GM19351 (cell line): ENCODE results near the gene FAM131A.

Experiments
- ATAC-seq: cut with Tn5 transposase; IDR thresholded peaks from one replicate; pipeline ENCODE4 v1.9.1; 2021; ENCODE audit warnings: mild to moderate bottlenecking, moderate library complexity; ENCODE audit not compliant: unreplicated experiment

The FAM131A gene

DNA sequence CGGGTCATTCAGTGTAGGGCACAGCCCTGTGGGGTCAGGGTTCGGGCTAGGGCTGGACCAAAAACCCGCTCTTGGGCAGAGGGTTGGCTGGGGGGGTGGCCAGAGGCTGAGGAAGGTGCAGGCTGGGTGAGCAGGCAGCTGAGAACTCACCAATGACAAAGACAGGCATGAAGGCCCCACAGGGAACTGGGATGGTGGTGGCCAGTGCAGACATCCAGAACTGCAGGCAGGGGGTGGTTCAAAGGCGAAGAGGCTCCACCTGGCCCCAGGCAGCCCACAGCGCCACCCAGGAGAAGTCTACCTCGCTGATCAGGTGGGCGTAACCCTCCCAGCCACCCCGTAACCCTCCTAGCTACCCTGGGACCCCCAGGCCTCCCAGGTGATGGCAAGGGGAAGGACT, 17.4 kb downstream of the FAM131A start:
- no peak for ATAC-seq

DNA sequence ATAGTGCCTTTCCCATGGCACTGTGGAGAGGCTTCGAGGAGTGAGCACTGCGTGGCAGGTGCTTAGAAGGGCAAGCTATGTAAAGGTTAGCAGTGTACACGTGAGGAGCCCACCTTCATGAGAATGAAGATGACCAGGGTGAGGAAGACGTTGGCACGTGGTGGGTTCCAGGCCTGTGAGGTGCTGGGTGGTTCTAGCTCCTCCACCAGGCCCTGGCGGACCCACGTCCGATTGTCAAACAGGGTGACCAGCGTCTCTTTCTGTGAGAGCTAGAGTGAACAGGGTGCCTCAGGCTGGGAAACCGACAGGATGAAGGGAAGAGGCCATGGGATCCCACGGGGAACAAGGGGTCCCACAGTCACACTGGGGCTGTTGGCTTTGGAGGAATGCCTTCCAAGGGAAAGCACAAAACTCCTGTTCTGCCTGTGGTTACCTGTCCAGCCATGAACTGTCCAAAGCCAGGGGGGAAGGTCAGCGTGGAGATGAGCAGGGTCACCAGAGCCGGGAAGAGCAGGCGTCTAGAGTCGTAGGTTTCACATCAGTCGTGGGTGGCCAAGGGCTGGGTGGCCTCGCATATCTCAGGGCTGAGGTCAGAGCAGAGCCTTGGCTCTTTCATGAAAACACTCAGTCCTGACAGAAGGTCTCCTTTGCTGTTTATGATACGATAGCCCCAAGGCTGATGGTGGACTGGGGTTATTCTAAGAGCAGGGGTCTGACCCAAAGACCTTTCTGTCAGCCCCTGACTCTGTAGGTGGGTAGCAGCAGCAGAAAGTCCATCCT, 18.1 kb downstream of the FAM131A start:
- ATAC-seq, result no peak

DNA sequence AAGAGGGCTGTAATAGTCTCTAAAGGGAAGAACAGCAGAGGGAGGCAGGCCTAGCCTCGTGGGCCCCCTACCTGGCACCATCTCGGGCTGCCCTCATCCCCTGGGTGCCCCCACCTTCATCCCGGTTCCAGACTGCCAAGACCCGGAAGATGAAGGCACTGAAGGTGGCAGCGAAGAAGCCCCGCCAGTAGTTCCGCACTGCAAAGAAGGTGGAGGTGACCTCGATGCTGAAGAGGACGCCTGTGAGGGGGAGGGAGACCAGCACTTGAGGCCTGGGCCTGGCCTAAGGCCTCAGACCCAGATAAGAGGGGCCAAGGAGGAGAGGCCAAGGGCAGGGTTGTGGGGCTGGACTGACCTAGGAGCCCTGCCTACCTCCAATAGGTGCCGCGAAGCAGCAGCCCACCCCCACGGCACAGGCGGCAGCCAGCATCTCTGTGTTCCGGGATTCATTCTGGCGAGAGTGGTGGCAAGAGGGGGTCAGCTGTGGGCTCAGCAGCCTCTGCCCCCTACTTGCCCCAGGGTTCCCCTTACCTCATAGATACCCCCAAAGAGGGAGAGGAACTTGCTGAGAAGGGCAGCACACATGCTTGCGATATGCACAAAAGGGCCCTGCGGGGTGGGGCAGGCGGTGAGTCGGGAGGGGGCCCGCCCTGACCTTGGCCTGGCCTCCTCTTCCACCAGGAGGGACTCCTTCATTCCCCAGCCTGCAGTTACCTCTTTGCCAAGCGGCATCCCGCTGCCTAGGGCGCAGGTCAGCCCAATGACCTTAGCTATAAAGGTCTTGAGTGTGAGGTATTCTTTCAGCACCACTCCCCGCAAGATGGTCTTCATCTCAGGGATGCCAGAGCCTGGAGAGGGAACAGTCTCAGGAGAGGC, 20.1 kb downstream of the FAM131A start:
- ATAC-seq, result no peak

DNA sequence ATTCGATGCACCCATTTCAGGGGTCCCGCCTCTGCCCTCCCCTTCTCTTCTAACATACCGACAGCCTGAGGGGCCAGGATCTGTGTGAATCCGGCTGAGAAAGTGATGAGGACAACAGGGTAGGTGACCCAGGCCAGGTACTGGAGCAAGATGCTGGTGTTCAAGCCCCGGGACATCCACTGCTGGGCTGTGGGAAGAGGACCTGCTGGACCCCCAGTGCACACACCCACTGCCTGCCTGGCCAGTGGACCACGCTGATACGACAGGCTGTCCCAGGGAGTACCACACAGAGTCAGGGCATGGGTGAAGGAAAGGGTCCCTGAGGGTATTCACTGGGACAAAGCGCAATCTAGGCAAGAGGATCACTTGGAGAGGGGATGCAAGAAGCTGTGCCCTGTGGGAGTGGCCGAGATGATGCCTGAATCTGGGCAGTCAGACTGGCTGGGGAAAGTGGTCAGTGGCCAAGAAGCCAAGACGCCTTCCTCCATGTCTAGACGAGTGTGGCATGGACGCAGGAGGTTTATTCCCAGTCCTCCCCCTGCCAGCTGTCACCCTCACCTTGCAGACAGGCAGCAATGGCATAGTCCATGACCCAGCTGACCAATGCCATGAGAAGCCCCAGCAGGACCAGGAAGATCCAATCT, 20.8 kb downstream of the FAM131A start:
- ATAC-seq, result no peak

DNA sequence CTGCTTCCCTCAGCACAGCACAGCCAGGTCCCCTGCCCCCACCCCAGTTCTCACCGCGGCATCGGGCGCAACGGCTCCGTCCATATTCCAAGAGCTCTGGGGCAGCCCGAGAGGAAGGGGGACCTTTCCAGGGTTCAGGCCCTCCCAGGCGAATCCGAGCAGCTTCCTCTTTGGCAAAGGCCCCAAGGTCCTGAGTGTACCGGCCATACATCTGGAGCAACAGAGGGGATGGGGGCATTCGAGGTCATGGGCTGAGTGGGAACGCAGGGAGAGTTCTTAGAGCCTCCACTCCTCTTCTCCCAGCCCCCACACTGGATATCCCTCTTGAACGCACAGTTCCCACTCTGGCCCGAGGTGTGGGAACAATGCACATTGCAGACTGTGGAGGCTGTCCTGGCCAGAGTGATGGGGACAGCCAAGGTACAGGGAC, 21.5 kb downstream of the FAM131A start:
- no peak for ATAC-seq

DNA sequence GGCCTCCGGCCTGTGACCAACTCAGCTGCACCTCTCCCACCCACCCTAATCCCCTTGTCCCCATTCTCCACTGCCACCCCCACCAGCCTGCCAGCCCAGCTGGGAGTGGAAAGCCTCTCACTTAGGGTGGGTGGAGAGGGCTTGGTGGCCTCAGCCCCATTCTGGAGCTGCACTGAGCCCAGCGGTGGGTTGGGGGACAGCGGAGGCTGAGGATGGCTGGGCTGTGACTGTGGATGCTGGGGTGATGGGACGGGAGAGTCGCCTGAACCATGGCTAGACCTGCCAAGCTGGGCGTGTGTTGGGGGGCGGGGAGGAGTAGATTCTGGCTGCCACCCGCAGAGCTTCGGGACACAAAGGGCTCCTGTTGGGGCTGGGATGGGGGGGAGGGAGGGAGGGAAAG, 22.2 kb downstream of the FAM131A start:
- ATAC-seq, result no peak

DNA sequence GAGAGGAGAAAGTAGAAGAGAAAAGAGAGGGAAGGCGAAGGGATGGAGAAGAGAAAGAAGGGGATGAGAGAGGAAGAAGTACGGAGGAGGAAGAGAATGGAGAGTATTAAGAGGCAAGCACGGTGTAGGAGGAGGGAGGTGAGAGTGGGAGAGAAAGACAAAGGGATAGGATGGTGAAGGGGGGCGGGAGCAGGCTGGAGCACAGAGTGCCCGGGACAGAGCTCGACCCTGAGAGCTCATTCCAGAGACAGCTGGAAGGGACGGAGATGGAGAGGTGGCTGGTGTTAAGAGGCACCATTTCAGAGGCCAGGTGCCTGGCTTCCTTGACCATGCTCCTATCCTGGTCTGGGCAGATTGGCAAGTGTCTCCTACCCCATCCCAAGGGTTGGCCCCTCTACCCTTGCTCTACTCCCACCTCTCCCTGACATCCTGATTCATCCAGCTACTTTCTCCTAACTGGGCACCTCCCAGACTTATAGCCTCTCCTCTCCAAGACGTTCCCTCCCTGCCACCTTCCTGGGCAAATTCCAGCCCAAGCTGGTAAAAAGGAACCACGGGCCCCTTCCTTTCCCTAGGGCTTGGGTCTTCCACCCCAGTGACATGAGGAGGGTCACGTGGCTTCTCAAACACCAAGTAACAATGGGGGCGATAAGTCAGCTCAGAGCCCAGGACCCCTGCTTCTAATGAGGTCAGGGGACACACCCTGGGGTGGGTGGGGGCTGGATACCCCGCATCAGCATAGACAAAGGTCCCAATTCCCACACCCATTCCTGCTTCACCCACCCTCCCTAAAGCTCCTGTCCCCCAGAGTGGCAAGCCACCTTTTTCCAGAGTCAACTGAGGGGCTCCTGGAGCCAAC, 22.9 kb downstream of the FAM131A start:
- no peak for ATAC-seq

DNA sequence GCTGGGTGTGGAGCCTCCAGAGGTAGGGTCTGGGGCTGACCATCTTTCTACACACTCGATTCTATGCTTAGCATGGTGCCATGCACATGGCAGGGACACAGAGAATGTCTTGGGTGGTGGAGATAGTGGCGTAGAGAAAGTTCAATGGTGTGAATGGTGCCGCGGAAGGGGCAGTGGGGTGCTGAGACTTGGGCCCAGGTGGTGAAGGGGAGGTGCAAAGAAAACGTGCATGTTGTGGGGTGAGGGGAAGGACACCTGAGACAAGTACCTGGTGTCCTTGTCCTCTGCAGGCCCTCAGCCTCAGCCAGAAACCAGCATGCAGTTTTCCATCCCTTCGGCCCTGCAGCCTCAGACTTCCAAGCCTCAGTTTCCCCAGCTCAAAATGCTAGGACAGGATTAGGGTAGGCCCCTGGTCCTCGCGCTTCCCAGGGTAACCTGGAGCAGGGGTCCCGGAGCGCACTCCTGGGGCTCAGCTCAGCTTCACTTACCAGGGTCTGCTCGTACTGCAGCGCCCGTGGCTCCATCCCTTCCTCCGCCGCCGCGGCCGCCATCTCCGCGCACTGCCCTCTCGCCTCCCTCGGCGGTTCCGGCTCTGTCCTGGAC, 23.6 kb downstream of the FAM131A start:
- ATAC-seq, result no peak

DNA sequence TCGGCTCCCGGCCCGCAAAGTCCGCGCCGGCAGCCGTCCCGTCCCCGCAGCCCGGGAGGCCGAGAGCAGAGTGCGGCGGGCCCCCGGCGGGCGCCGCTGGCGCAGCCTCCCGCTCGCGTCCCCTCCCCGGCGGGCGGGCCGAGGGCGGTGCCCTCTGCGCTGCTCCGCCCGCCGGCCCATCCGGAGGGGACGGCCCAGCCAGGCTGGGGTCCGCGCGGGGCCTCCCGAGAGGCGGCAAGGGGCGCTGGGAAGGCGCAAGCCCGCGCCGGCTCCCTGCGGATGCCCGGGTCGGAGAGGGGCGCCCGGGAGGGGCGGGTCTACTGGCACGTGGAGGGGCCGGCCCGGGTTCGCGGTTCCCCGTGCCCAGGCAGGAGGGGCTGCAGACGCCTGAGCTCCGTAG, 24.1 kb downstream of the FAM131A start, which contains the start of the genes CLCN2 and POLR2H:
TSS of gene CLCN2 (minus strand) at position 74 of the 400 bp plus-strand sequence. CDS start 126 bp downstream, outside the sequence.
TSS of gene POLR2H (plus strand) at position 179 of the 400 bp plus-strand sequence. CDS start 1,783 bp downstream, outside the sequence.
- ATAC-seq, result peak; percentile 33

DNA sequence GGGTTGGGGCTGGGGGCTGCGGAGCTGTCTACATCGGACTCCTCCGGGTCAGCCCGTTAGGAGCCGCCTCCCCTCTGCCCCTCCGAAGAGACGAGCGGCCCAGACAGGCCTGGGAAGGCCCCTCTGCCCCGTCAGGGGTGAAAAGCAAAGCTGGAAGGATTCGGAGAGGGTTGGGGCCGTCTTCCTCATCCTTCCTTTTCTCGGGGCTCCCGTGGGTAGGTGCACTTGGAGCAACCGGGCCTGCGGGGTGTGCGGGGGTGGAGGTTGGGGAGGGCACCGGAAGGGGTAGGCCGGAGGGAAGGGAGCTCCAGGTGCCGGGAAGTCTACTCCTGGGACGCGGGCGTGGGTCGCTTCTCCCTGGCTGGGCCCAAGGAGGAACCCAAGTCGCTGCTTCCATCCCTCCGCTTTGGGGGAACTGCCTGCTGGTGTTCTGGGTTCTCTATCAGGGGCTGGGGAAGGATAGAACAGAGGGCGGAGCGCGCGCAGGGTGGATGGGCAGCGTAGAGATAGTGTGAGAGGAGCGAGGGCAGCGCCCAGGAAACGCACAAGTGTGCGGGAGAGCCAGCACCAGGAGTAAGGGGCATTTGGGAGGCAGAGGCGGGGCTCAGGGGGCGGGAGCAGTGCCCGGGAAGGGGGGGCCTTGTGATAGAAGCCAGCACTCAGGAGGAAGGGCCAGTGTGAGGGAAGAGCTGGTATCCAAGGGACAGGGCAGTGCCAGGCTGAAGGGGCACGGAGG, 24.7 kb downstream of the FAM131A start:
- peak; percentile 3 for ATAC-seq

DNA sequence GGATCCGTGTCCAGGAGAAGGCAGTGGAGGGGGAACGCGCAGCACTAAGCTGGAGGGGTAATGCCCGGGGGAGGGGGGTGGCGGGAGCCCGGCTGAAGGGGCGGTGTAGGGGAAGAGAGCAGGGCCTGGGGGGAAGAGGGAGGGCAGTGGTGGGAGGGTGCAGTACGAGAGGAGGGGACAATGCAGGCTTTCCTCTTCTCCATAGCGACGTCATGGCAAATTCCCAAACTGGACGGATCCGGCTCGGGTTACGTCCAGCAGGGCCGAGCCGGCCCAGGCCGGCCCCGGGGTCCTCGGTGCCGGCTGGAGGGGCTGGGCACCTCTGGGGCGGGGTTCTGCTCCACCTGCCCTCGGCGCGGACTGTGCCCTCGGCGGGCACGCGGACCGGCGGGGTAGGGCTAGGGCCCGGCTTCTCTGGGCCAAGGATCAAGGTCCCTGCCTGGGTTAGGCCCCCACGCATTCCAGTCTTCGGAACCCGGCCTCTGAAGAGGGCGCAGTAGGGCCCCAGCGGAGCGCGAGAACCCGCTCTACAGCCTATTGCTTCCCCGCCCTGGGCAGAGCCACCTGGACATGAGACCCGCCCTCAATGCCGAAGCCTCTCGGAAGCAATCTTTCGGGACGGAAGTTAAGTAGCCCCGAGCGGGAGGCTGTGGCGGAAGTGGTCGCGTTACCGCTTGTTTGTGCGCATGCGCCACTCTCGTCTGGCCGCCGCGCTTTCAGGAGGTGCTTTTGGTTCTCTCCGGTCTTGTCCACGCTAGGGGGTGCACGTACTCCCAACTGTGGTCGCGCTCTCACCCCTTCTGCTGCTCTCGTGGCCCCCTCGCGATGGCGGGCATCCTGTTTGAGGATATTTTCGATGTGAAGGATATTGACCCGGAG, 25.5 kb downstream of the FAM131A start:
- ATAC-seq, result peak; percentile 83

DNA sequence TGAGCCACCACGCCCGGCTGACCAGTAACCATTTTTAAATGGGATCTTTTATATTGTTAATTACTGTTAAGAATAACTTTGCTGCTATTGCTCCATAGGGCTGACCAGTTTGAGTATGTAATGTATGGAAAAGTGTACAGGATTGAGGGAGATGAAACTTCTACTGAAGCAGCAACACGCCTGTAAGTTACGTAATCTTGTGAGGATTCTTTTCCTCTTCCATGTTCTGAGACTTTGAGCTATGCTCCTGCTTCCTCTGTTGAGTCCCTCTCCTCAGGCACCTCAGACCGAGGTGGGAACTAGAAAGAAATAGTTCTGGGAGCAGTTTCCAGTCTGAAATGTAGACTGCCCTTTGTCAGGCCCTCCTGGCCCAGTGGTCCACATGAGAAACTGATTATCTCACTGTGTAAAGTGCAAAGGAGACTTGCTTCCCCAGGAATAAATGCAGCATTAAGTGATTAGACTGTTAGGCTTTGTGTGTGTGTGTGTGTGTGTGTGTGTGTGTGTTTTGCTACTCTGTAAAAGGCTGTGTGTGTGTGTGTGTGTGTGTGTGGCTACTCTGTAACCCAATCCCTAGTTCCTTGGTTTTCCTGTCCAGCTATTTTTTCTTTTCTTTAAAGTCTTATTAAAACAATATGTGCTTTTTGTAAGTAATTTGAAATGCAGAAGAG, 29.4 kb downstream of the FAM131A start:
- no peak for ATAC-seq

DNA sequence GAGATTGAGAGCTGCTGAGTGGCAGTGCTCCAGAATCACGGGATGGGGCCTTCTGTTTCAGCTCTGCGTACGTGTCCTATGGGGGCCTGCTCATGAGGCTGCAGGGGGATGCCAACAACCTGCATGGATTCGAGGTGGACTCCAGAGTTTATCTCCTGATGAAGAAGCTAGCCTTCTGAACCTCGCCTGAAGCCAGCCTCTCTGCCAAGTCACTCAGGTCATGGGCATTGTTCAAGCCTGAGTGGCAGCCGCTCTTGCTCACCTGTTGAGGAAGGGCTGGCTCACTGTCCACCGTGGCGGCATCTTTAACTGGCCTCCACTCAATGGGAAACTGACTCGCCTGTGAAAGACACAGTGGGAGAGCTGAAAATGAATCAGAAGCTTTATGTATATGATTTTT, 30.7 kb downstream of the FAM131A start:
- no peak for ATAC-seq

DNA sequence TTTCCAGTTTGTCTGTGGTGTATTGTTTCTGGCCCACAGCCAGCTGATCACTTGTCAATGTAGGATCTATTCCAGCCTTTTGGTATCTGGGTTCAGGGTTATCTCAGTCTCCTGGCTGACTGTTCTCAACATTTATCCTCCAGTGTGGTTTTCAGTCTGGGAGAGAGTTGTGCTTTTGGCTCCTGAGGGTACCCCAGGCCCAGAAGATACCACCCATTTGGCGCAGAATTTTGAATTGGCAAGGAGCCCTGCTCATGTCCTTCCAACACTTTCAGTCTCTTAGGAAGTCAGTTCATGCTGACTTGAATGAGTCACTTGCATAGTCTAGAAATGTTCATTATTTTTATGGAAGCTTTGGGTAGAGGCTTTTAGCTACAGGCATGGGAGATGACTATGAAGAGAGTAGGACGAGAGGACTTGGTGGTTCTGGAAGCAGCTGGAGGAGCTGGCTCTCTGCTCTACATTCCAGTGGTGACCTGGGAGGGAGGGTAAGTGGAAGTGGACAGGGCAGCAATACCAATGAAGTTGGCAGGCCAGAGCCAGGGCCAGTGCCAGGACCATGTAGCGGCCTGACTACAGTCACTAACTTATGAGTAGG, 31.3 kb downstream of the FAM131A start:
- no peak for ATAC-seq

DNA sequence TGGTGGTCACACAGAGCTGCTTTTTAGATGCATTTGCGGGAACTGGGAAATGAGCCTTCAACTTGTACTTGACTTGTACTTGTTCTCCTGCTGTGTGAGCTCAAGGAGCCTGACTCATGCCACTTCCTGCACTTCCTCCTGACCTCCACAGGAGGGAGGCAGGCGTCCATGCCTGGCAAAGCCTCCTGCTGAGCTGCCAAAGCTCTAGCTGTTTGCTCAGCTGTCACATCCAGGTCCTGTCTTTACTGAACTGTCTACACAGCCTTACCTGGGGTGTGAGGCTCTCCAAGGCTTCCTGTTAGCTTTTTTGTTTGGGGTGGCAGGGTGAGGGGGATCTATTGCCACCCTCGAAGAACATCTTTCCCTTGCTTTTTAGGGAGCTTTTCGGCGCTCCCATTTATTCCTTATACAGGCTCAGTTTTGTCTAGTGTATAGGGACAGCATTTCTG, 34.2 kb downstream of the FAM131A start:
- peak; percentile 70 for ATAC-seq

DNA sequence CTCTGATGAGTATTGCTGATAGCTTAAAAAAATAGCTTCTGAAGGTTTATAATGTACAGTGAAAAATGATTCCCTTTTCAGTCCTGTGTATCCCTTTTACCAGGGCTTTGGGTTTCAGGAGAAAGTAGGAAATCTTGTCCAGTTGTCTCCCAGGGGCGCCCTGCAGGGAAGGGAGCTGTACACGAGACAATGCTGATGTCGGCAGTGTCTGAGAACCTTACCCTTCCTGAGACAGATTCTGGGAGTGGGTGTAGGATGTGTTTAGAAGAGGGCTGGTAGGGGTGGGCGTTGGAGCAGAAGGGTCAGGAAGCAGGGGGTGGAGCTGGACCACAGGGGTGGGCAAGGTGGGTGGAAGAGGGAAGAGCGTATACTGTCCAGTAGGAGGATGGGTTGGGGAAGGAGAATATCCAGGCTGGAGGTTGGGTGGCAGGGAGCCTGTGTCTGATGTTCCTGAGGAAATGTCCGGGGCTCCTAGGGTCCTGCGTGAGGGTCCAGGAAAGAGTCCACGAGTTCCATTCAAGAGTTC, 35.0 kb downstream of the FAM131A start:
- no peak for ATAC-seq

DNA sequence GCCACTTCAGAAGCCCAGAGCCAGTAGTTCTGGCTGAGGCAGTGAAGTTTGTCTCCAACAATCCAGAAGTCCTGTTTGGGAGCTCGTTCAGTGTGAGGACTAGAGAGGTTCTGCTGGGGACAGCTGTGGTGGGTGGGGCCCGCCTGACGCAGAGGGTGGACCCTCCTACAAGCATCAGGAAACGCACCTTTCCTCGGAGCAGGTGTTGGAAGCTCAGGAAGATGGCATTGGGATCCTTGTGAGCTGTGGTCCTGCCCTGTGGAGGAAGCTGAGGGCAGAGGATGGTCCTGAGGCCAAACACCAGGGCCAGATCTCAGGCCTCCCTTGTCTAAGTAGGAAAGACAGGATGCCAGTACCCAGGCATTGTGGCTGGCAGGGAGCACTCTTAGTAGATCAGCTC, 35.5 kb downstream of the FAM131A start:
- no peak for ATAC-seq
